Measurements from ENCODE around the gene PCGF3.

DNA sequence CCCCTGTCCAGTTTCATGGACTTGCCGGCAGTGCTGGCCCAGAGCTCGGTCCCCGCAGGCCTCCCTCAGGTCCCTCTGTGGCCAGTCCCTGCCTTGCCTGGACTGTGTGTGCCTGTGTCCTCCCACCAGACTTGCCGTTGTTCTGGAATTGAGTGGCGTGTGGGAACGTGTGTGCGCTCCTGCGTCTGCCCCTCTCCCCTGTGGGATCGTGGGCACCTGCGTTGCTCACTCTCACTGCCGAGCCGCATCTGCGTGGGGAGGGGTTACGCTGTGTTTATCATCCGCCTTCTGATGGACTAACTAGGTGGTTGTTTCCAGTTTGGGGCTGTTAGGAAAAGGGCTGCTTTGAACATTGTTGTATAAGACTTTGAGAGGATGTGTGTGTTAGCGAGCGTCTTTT, 21.2 kb downstream of the PCGF3 start:
- TF ChIP-seq EZH2phosphoT487 (conservative IDR thresholded peaks at IDR 0.05; ENCODE audit: low read length): no peak
- TF ChIP-seq, protein P1, sequence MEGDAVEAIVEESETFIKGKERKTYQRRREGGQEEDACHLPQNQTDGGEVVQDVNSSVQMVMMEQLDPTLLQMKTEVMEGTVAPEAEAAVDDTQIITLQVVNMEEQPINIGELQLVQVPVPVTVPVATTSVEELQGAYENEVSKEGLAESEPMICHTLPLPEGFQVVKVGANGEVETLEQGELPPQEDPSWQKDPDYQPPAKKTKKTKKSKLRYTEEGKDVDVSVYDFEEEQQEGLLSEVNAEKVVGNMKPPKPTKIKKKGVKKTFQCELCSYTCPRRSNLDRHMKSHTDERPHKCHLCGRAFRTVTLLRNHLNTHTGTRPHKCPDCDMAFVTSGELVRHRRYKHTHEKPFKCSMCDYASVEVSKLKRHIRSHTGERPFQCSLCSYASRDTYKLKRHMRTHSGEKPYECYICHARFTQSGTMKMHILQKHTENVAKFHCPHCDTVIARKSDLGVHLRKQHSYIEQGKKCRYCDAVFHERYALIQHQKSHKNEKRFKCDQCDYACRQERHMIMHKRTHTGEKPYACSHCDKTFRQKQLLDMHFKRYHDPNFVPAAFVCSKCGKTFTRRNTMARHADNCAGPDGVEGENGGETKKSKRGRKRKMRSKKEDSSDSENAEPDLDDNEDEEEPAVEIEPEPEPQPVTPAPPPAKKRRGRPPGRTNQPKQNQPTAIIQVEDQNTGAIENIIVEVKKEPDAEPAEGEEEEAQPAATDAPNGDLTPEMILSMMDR (IDR thresholded peaks at IDR 0.05; ENCODE audit: insufficient read depth, low read length, poor library complexity, severe bottlenecking): no peak
